OCI-LY7 (cell line): ENCODE data around the gene SNX14.

ENCODE experiments used
- CTCF ChIP-seq: fragments of 200-600 bp; sonication (generic); conservative IDR thresholded peaks from 2 replicates; pipeline ENCODE4 v1.5.1; 2014; ENCODE audit warnings: mild to moderate bottlenecking, antibody characterized with exemption, low read length, moderate library complexity, mixed read lengths
- EZH2phosphoT487 ChIP-seq: fragments of 200-600 bp; sonication (generic); IDR thresholded peaks from 2 replicates; pipeline ENCODE4 v1.6.1; 2018; ENCODE audit warnings: low read depth, borderline replicate concordance, mild to moderate bottlenecking, mixed run types, antibody characterized with exemption, low read length, moderate library complexity, mixed read lengths

GRCh38 chr6:85620308-85620707 lies 26.6 kb upstream of the SNX14 start:
- TF ChIP-seq CTCF (no peak), EZH2phosphoT487 (no peak)
